HepG2 (cell line): ENCODE measurements around the gene RNFT2.

Experiments
- CREB1 ChIP-seq, 2 experiments: fragments of 450-650 bp in 1 of 2; IDR thresholded peaks; 2 replicates each; pipeline ENCODE4 v1.6.1; 2016 to 2017; ENCODE audit warnings: control low read depth in 1 of 2, mild to moderate bottlenecking in 1 of 2, missing compliant biosample characterization in 1 of 2, missing genetic modification characterization in 1 of 2
- EZH2 ChIP-seq: conservative IDR thresholded peaks from 2 replicates; pipeline ENCODE4 v1.6.1; 2012; ENCODE audit warnings: mild to moderate bottlenecking, low read depth, low read length, moderate library complexity
- FOXM1 ChIP-seq: sonication (generic); formaldehyde crosslinking; IDR thresholded peaks from 2 replicates; pipeline ENCODE4 v1.5.0; 2020; ENCODE audit warnings: missing genetic modification reagents
- HBP1 ChIP-seq: IDR thresholded peaks from 2 replicates; pipeline ENCODE4 v1.6.1; 2016; ENCODE audit warnings: low read depth, control low read depth
- MAFG ChIP-seq: sonication (generic); formaldehyde crosslinking; IDR thresholded peaks from 2 replicates; pipeline ENCODE4 v1.5.1; 2020; ENCODE audit warnings: mild to moderate bottlenecking, missing genetic modification reagents
- MYC ChIP-seq: sonication (generic); formaldehyde crosslinking; IDR thresholded peaks from 2 replicates; pipeline ENCODE4 v1.9.0; 2021; ENCODE audit warnings: missing genetic modification reagents, borderline replicate concordance
- NFKB2 ChIP-seq: sonication (generic); formaldehyde crosslinking; IDR thresholded peaks from 2 replicates; pipeline ENCODE4 v1.4.0; 2020; ENCODE audit warnings: missing genetic modification reagents, borderline replicate concordance
- POLR2AphosphoS5 ChIP-seq: IDR thresholded peaks from 2 replicates; pipeline ENCODE4 v1.6.1; 2012; ENCODE audit warnings: low read depth, low read length
- YY1 ChIP-seq: IDR thresholded peaks from 2 replicates; pipeline ENCODE4 v1.6.1; 2011; ENCODE audit warnings: low read length, low read depth, moderate library complexity, mild to moderate bottlenecking; ENCODE audit not compliant: insufficient read depth, insufficient replicate concordance
- ZBTB33 ChIP-seq: sonication (generic); formaldehyde crosslinking; IDR thresholded peaks from 2 replicates; pipeline ENCODE4 v1.4.0; 2020; ENCODE audit warnings: missing genetic modification reagents
- ZFY ChIP-seq: sonication (generic); formaldehyde crosslinking; IDR thresholded peaks from 2 replicates; pipeline ENCODE4 v1.4.0; 2020; ENCODE audit warnings: missing genetic modification reagents
- ZNF530 ChIP-seq: sonication (generic); formaldehyde crosslinking; IDR thresholded peaks from 2 replicates; pipeline ENCODE4 v1.5.0; 2020; ENCODE audit warnings: low read depth, mild to moderate bottlenecking, missing genetic modification reagents
- TF ChIP-seq, protein P1 (sequence below): sonication (generic); formaldehyde crosslinking; IDR thresholded peaks from 2 replicates; pipeline ENCODE4 v1.5.0; 2020; ENCODE audit warnings: mild to moderate bottlenecking, missing genetic modification reagents, moderate library complexity
- TF ChIP-seq, protein P2 (sequence below): IDR thresholded peaks from 2 replicates; pipeline ENCODE4 v1.6.1; 2018; ENCODE audit warnings: missing genetic modification reagents

DNA sequence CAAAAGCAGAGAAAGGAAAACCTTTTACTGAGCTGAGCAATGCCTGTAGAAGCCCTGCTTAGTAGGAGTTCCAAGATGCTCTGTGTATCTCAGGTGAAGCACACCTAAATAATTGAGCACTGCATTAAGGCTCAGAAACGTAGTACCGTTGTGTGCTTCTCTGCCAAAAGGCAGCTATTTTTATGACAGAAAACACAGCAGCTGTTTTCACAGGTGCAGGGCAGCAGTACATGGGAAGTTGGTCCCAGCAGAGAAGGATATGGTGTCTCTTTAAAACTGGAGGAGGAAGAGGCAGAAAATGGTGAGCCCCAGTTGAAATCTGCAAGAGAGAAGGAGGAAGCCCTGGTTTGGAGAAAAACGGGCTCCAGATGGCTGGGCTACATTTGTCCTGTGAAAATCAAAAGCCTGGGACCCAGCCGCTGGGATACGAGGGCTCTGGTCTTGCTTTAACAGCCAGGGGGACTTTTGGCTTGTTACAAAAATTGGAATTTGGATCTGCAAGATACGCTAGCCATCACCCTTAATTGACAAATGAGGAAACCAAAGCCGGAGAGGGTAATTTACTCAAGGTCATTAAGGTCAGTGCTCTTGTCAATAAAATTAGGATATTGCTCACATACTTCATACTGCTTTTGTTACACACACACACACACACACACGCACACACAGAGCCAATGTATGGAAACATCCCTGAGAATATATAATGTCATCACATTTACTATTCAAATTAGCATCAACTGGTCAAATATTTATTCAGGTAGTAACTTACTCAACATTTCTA, 27.6 kb upstream of the RNFT2 start:
- TF ChIP-seq ZNF530 (CRISPR knock-in tag) (no peak), HBP1 (CRISPR knock-in tag) (no peak), ZFY (no peak), CREB1 (IDR thresholded peaks at IDR 0.05) (no peak), CREB1 (CRISPR knock-in tag; IDR thresholded peaks at IDR 0.05) (no peak), MAFG (CRISPR knock-in tag) (no peak), POLR2AphosphoS5 (no peak), ZBTB33 (CRISPR knock-in tag) (no peak), EZH2 (no peak), YY1 (no peak), FOXM1 (no peak), NFKB2 (no peak), MYC (CRISPR knock-in tag) (no peak)
- TF ChIP-seq, protein P1, sequence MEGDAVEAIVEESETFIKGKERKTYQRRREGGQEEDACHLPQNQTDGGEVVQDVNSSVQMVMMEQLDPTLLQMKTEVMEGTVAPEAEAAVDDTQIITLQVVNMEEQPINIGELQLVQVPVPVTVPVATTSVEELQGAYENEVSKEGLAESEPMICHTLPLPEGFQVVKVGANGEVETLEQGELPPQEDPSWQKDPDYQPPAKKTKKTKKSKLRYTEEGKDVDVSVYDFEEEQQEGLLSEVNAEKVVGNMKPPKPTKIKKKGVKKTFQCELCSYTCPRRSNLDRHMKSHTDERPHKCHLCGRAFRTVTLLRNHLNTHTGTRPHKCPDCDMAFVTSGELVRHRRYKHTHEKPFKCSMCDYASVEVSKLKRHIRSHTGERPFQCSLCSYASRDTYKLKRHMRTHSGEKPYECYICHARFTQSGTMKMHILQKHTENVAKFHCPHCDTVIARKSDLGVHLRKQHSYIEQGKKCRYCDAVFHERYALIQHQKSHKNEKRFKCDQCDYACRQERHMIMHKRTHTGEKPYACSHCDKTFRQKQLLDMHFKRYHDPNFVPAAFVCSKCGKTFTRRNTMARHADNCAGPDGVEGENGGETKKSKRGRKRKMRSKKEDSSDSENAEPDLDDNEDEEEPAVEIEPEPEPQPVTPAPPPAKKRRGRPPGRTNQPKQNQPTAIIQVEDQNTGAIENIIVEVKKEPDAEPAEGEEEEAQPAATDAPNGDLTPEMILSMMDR (CRISPR knock-in tag): no peak
- TF ChIP-seq, protein P2, sequence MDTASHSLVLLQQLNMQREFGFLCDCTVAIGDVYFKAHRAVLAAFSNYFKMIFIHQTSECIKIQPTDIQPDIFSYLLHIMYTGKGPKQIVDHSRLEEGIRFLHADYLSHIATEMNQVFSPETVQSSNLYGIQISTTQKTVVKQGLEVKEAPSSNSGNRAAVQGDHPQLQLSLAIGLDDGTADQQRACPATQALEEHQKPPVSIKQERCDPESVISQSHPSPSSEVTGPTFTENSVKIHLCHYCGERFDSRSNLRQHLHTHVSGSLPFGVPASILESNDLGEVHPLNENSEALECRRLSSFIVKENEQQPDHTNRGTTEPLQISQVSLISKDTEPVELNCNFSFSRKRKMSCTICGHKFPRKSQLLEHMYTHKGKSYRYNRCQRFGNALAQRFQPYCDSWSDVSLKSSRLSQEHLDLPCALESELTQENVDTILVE (CRISPR knock-in tag): no peak
